ENCODE measurements around the gene POU2F1. TPM values are rescaled to one million over a fixed set of nuclear protein-coding genes. Genes with fewer than 3 reads are reported as not detected.

POU2F1 gene
- total RNA-seq, 4 donors from 2014 or later, result 3.8 to 7.3 (median 4.8) TPM

DNA sequence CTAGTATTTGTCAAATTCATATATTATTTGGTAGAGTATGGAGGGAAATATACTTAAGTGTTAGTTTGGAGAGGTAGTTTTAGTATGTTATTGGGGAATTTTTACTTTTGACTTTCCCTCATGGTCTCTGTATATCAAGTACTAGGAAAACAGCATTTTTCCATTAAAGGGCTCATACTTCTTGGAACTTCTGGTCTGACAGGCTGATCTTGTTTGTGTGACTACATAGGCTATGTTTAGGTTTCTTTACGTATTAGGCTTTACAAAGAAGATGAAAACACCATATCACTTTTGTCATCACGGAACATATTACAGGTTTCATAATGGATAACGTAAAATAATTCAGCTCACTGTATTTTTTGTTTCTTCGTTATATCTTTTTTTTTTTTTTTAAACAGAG lies 30.8 kb downstream of the POU2F1 start:
- H3K4me3 ChIP-seq, result no peak overlapping the region

DNA sequence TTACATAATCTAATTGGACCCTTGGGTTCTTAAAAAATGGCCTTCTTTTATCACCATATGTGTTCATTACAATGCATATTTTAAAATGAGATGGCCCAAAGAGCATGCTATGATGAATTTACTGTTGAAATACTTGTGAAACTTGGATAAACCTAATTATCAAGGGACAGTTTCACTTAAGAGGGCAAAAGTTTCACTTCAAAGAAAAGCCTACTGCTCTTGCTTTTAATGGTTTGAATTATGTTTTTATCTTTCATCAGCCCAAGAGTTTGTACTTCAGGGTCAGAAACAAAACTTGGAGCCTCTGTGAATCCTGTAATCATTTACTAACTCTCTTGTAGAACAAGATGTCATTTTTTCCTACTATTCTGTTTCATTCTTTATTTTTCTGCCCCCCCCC lies 32.3 kb downstream of the POU2F1 start:
- H3K4me3 ChIP-seq, result no peak overlapping the region
- no peaks in the 10 kb centered on the region for H3K9me3 ChIP-seq
- intact Hi-C loops (cut with DNase I; ENCODE audit: low total_unique reads), result no loop called here
- ATAC-seq, result no peak
- no peak for DNase-seq
- peaks cover 6 to 21% of the 10 kb centered on the region in 2 donors for H3K4me1 ChIP-seq
- no peak overlapping the region for H3K27ac ChIP-seq
- TF ChIP-seq, protein P1, sequence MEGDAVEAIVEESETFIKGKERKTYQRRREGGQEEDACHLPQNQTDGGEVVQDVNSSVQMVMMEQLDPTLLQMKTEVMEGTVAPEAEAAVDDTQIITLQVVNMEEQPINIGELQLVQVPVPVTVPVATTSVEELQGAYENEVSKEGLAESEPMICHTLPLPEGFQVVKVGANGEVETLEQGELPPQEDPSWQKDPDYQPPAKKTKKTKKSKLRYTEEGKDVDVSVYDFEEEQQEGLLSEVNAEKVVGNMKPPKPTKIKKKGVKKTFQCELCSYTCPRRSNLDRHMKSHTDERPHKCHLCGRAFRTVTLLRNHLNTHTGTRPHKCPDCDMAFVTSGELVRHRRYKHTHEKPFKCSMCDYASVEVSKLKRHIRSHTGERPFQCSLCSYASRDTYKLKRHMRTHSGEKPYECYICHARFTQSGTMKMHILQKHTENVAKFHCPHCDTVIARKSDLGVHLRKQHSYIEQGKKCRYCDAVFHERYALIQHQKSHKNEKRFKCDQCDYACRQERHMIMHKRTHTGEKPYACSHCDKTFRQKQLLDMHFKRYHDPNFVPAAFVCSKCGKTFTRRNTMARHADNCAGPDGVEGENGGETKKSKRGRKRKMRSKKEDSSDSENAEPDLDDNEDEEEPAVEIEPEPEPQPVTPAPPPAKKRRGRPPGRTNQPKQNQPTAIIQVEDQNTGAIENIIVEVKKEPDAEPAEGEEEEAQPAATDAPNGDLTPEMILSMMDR (IDR thresholded peaks at IDR 0.05 in 4 of 5, conservative IDR thresholded peaks at IDR 0.05 in 1 of 5), result no peak
- TF ChIP-seq POLR2A (IDR thresholded peaks at IDR 0.05), result no peak
- no peaks in the 10 kb centered on the region for H3K36me3 ChIP-seq
- H3K27me3 ChIP-seq, result no peaks in the 10 kb centered on the region
- in situ Hi-C loops (cut with MboI; ENCODE audit: low sequenced_read_pairs in 4 of 4), result loop anchor here in 3 of 4 donors (25.0 kb wide), 1 partner anchor 284 kb away; no protein-coding TSS in a partner anchor

More for the DNA sequence above, 30.8 kb downstream of the POU2F1 start:
- no peaks in the 10 kb centered on the region for H3K27me3 ChIP-seq
- H3K36me3 ChIP-seq, result no peaks in the 10 kb centered on the region
- no peak for DNase-seq
- intact Hi-C loops (cut with DNase I; ENCODE audit: low total_unique reads), result no loop called here
- peaks cover 6 to 34% of the 10 kb centered on the region in 2 donors for H3K4me1 ChIP-seq
- no peak for TF ChIP-seq POLR2A (IDR thresholded peaks at IDR 0.05)
- TF ChIP-seq, protein P1 (IDR thresholded peaks at IDR 0.05 in 4 of 5, conservative IDR thresholded peaks at IDR 0.05 in 1 of 5), result no peak
- no peaks in the 10 kb centered on the region for H3K9me3 ChIP-seq
- in situ Hi-C loops (cut with MboI; ENCODE audit: low sequenced_read_pairs in 4 of 4), result loop anchor here in 3 of 4 donors (25.0 kb wide), 1 partner anchor 286 kb away; no protein-coding TSS in a partner anchor
- ATAC-seq, result no peak
- H3K27ac ChIP-seq, result no peak overlapping the region

DNA sequence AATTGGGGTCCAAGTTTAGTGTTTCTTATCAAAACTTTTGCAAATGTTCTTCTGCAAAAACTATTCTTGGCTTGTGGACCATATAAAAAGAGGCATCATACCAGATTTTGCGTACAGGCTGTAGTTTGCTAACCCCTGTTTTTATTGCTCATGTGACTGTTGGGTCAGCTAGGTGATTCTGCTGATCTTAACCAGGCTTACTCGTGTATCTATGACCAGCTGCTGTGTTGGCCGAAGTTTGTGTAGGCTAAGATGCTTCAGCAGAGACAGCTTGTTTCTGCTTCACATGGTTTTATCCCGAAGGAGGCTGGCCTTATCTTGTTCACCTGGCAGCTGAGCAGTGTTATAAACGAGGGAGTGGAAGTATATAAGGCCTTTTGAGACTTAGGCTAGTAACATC lies 38.2 kb downstream of the POU2F1 start:
- ATAC-seq, result peak in 1 of 2 donors; percentile 61
- no peak for DNase-seq
- intact Hi-C loops (cut with DNase I; ENCODE audit: low total_unique reads) (no loop called here), in situ Hi-C loops (cut with MboI; ENCODE audit: low sequenced_read_pairs in 4 of 4) (loop anchor here in 3 of 4 donors (25.0 kb wide), 1 partner anchor 278 kb away; no protein-coding TSS in a partner anchor)
- no peaks in the 10 kb centered on the region for H3K27me3 ChIP-seq
- H3K4me1 ChIP-seq, result peaks cover 54 to 57% of the 10 kb centered on the region in 2 donors
- H3K9me3 ChIP-seq, result no peaks in the 10 kb centered on the region
- peak overlapping the region in 2 of 4 donors; percentile 35 to 56 for H3K27ac ChIP-seq
- no peaks in the 10 kb centered on the region for H3K36me3 ChIP-seq
- no peak for TF ChIP-seq POLR2A (IDR thresholded peaks at IDR 0.05)
- TF ChIP-seq, protein P1 (IDR thresholded peaks at IDR 0.05 in 4 of 5, conservative IDR thresholded peaks at IDR 0.05 in 1 of 5), result no peak
- H3K4me3 ChIP-seq, result no peak overlapping the region

DNA sequence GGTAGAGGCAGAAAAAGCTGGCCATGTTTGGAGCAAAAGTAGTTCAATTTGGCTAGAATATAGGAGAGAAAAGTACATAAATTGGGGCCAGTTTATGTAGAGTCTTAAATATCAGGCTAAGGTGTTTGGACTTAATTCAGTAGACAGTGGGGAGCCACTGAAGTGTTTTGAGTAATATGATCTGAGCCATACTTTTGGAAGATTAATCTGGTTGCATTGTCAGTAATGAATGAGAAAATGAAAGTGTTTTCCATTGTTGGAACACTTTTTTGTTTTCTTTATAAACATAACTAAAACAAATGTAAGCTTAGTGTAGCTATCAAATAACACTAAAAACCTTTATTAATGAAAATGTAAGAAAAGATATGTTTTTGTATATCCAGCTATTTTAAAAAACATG lies 42.1 kb downstream of the POU2F1 start:
- intact Hi-C loops (cut with DNase I; ENCODE audit: low total_unique reads) (loop anchor here (10.0 kb wide), 1 partner anchor 292 kb away; the partner anchor contains the start of gene CREG1), in situ Hi-C loops (cut with MboI; ENCODE audit: low sequenced_read_pairs in 4 of 4) (loop anchor here in 3 of 4 donors (10.0 to 25.0 kb wide), 2 partner anchors 182 to 274 kb away; no protein-coding TSS in a partner anchor)
- H3K4me1 ChIP-seq, result peaks cover 58 to 60% of the 10 kb centered on the region in 2 donors
- no peak overlapping the region for H3K4me3 ChIP-seq
- H3K9me3 ChIP-seq, result no peaks in the 10 kb centered on the region
- DNase-seq, result no peak
- no peaks in the 10 kb centered on the region for H3K27me3 ChIP-seq
- ATAC-seq, result no peak
- TF ChIP-seq, protein P1 (IDR thresholded peaks at IDR 0.05 in 4 of 5, conservative IDR thresholded peaks at IDR 0.05 in 1 of 5), result no peak
- TF ChIP-seq POLR2A (IDR thresholded peaks at IDR 0.05), result no peak
- H3K36me3 ChIP-seq, result no peaks in the 10 kb centered on the region
- no peak overlapping the region for H3K27ac ChIP-seq
